Midbrain (tissue), 1 donor: Measurements from ENCODE around the gene SLC25A23.
"Not testable (repeated sequence)": the region's sequence is repeated elsewhere in the genome, so short reads cannot be mapped to it uniquely, and the experiment has no call there.

Source experiments
- DNase-seq: peaks from one replicate; lab custom pipeline; 2025; lab: John Stamatoyannopoulos, UW

Gene SLC25A23

GRCh38 chr19:6402058-6402457 is 57.5 kb downstream of the SLC25A23 start:
- no peak for DNase-seq

DNA sequence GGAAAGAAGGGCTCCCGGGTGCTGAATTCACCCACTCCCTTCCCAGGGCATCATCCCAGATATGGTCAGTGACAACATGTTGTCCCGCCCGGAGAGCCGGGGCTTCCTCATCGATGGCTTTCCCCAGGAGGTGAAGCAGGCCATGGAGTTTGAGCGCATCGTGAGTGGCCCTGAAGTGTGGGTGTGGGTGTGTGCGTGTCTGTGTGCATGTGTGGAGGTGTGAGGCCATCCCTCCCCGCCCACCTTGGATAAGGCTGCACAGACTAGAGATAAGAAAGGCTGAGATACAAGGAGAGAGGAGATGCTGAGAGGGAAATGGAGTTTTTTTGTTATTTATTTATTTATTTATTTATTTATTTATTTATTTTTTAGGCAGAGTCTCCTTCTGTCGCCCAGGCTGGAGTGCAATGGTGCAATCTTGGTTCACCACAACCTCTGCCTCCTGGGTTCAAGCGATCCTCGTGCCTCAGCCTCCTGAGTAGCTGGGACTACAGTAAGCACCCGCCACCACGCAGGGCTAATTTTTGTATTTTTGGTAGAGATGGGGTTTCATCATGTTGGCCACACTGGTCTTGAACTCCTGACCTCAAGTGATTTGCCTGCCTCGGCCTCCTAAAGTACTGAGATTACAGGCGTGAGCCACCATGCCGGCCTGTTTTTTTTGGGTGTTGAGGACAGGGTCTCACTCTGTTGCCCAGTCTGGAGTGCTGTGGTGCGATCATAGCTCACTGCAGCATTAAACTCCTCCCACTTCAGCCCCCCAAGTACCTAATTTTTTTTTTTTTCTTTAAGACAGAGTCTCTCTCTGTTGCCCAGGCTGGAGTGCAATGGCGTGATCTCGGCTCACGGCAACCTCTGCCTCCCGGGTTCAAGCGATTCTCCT is 59.3 kb downstream of the SLC25A23 start:
- not testable (repeated sequence) for DNase-seq

GRCh38 chr19:6396305-6396704 is 63.3 kb downstream of the SLC25A23 start:
- DNase-seq, result no peak

DNA sequence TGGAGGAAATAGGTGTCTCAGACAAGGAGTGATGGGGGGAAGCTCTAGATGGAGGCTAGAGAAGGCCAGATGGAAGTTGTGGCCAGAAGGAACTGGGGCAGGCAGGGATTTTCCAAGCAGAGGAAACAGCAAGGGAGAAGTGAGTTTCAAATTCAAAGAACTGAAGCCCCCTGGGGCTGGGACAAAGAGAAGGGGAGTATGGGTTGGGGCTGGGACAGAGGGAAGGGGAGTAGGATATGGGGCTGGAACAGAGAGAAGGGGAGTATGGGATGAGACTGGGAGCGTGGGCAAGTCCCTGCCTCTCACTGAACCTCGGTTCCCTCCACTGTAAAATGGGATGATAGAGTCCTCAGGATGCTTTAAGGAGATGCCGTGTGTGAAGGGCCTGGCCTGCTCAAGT is 64.8 kb downstream of the SLC25A23 start:
- no peak for DNase-seq

DNA sequence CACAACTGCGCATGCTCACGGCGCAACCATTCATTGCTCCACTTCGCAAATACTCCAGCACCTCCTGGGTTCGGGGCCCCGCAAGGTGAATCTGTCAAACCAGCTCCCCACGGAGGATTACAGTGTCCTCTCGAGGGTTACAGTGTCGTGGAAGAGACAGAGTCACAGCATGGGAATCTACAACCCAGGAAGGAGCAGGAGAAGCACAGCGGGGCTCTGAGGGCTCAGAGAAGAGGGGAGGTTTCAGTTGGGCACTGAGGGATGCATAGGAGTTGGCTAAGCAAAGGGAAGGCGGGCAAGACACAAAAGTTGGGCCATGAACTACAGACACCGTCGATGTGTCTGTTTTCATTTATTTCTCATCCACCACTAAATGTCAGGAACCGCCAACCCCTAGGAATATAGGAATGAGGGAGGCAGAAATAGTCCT is 65.6 kb downstream of the SLC25A23 start:
- DNase-seq, result no peak

DNA sequence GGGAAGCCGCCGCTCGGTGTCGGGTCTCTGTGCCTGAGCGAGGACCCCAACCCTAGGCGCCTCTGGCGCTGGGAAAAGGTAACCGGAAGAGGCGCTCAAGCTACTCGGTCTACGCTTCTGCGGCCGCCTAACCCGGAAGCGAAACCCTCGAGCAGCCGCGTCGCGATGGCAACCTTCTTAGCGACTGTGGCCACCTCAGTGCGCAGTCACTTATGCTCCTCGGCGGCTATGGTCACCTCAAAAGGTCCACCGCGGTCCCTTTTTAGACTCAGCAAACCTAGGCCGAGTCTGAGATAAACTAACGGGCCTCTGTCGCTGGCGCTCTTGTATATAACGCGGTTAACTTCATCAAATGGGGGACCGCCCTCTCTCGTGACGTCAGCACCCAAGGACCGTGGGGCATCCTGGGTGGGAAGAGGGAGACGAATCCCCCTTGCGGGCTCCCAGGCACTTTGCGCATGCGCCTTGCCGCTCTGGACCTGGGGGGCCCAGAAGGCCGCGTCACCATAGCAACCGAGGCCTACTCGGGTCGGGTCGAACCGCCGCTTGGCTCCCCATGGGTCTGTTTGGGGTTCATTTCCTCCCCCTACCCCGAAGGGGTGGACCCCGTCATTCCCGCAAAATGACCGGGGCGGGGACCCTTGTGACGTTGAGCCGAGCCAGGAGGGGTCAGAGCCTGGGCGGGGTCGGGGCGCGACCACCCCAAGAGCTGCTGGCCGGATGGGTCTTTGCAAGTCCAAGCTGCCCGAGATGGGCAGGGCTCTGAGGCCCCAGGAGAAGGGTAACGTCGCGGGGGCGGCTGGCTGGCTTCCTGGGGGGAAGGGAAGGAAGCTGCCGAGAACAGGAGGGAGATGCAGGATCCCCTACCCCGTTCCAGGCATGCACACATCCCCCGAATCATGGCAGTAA is 66.3 kb downstream of the SLC25A23 start, which contains the start of gene GTF2F1:
TSS of gene GTF2F1 (minus strand) at position 91 of the 909 bp plus-strand sequence. CDS start 169 bp downstream, outside the sequence.
- DNase-seq, result peak; percentile 98

DNA sequence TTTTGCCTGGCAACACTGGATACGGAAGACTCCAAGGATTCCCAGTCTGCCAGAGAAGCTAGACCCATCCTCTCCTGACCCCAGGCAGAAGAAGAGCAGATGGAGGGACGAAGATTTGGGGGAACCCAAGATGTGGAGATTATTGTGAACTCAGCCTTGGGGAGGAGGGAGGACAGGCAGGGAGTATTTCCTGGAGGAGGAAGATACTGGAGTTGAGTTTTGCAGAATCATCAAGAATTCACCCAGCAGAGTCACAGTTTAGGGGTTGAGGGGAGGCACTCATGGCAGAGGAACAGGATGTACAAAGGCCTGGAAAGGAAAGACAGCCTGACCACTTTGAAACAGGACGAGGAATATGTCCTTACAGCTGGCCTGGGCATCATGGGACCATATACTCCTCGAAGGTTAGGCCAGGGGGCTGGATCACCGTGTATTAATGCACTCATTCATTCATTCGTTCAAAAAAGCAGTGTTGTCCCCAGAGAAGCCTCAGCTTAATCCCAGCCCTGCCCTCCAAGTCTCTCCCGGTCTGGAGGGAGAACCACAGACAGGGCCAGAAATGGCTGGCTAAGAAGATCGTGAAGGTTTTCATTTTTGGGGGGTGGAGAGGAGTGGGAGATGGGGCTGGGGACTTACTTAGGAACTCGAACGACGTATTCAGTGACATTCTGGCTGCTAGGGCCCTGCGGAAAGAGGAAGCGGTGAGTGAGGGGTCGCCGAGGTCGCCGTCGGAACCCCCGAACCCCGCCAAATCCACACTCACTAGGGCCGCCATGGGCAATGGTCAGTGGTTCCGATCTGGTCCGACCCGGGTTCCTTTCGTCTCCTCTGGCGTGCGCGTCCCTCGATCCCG is 67.1 kb downstream of the SLC25A23 start:
- DNase-seq, result no peak
